MM.1S (cell line): ENCODE results near the gene MRO.

Experiments used
- CTCF ChIP-seq: fragments of 300-600 bp; sonication (generic); IDR thresholded peaks from 2 replicates; pipeline ENCODE4 v1.5.1; 2016; ENCODE audit warnings: antibody characterized with exemption, low read length, mixed read lengths
- EZH2 ChIP-seq: fragments of 300-600 bp; sonication (generic); optimal IDR thresholded peaks from 2 replicates; pipeline ENCODE3; 2017; ENCODE audit warnings: low read depth, mild to moderate bottlenecking, antibody characterized with exemption, low read length, mixed read lengths

GRCh38 chr18:50822756-50823155 is 2.9 kb upstream of the MRO start:
- no peak for TF ChIP-seq CTCF
- no peak for TF ChIP-seq EZH2
